OCI-LY7 (cell line): ENCODE data around the gene ADAM23. TPM values are rescaled to one million over a fixed set of nuclear protein-coding genes. Genes with fewer than 3 reads are reported as not detected.

ENCODE experiments used
- BruUV-seq: library from RNA; stranded (reverse); fragments of 400-500 nt; replicated peaks from 2 replicates; lab custom pipeline; 2021; lab: Mats Ljungman, UMichigan
- CTCF ChIA-PET: fragments of 300-600 bp; sonication (Branson Sonifier 250); formaldehyde crosslinking; loops from one replicate; lab custom pipeline; 2022; ENCODE audit warnings: antibody characterized with exemption; ENCODE audit not compliant: unreplicated experiment; lab: Charles Lee
- POLR2A ChIA-PET: fragments of 300-600 bp; sonication (Branson Sonifier 250); formaldehyde crosslinking; loops from one replicate; lab custom pipeline; 2022; ENCODE audit warnings: antibody characterized with exemption; lab: Charles Lee
- DNase-seq: peaks from one replicate; pipeline ENCODE4 v3.0.0-alpha.2; 2015; ENCODE audit warnings: low spot score
- H2AFZ ChIP-seq: fragments of 200-600 bp; sonication (generic), shearing (Covaris generic); 2 replicates; pipeline ENCODE4 v1.6.1; 2014; ENCODE audit warnings: mild to moderate bottlenecking, antibody characterized with exemption, low read length, moderate library complexity
- H3K27ac ChIP-seq: fragments of 200-600 bp; sonication (generic); 2 replicates; pipeline ENCODE4 v1.5.1; 2014; ENCODE audit warnings: mixed run types, low read depth, mild to moderate bottlenecking, moderate library complexity, low read length, inconsistent platforms; ENCODE audit not compliant: poor library complexity, severe bottlenecking
- H3K36me3 ChIP-seq: fragments of 200-600 bp; sonication (generic); 2 replicates; pipeline ENCODE4 v1.6.1; 2014; ENCODE audit warnings: mild to moderate bottlenecking, antibody characterized with exemption, low read length, moderate library complexity, mixed read lengths; ENCODE audit not compliant: insufficient read depth
- H3K4me1 ChIP-seq: fragments of 200-600 bp; sonication (generic); 2 replicates; pipeline ENCODE4 v1.5.1; 2014; ENCODE audit warnings: mild to moderate bottlenecking, low read length; ENCODE audit not compliant: insufficient read depth, poor library complexity, severe bottlenecking
- H3K4me2 ChIP-seq: fragments of 200-600 bp; sonication (generic); 2 replicates; pipeline ENCODE4 v1.6.1; 2014; ENCODE audit warnings: mild to moderate bottlenecking, low read length
- H3K4me3 ChIP-seq: fragments of 200-600 bp; sonication (generic); 2 replicates; pipeline ENCODE4 v1.5.1; 2014; ENCODE audit warnings: mild to moderate bottlenecking, low read depth, low read length; ENCODE audit not compliant: poor library complexity, severe bottlenecking
- H3K79me2 ChIP-seq: fragments of 200-600 bp; sonication (generic); 2 replicates; pipeline ENCODE4 v1.6.1; 2016; ENCODE audit warnings: low read depth, mild to moderate bottlenecking, low read length, moderate library complexity, mixed read lengths; ENCODE audit not compliant: insufficient read depth
- H3K9me2 ChIP-seq: fragments of 200-600 bp; sonication (generic); 2 replicates; pipeline ENCODE4 v1.6.1; 2016; ENCODE audit warnings: mild to moderate bottlenecking, low read length, mixed read lengths; ENCODE audit not compliant: insufficient read depth
- H3K9me3 ChIP-seq: fragments of 200-600 bp; sonication (generic); 2 replicates; pipeline ENCODE4 v1.6.1; 2014; ENCODE audit warnings: mild to moderate bottlenecking, mixed run types, low read length, mixed read lengths
- H4K20me1 ChIP-seq: fragments of 200-600 bp; sonication (generic); 2 replicates; pipeline ENCODE4 v1.6.1; 2014; ENCODE audit warnings: mild to moderate bottlenecking, antibody characterized with exemption, low read length, moderate library complexity, mixed read lengths; ENCODE audit not compliant: insufficient read depth
- EZH2phosphoT487 ChIP-seq: fragments of 200-600 bp; sonication (generic); IDR thresholded peaks from 2 replicates; pipeline ENCODE4 v1.6.1; 2018; ENCODE audit warnings: low read depth, borderline replicate concordance, mild to moderate bottlenecking, mixed run types, antibody characterized with exemption, low read length, moderate library complexity, mixed read lengths
- intact Hi-C: fragments of 100-400 bp; cut with micrococcal nuclease; formaldehyde crosslinking; loops from one replicate; pipeline ENCODE4 v1.10.0; 2022; ENCODE audit not compliant: unreplicated experiment
- total RNA-seq, 2 experiments: library from RNA; depleted of rRNA in 1 of 2; stranded (reverse); fragments of >200 nt in 1 of 2; shearing (Covaris generic) in 1 of 2; gene quantifications; 2 replicates each; pipeline ENCODE4 v1.2.3, GENCODE V29; 2014 to 2022
- TF ChIP-seq, protein P1 (sequence below): fragments of 200-600 bp; sonication (generic); conservative IDR thresholded peaks from 2 replicates; pipeline ENCODE4 v1.5.1; 2014; ENCODE audit warnings: mild to moderate bottlenecking, antibody characterized with exemption, low read length, moderate library complexity, mixed read lengths

The ADAM23 gene
- total RNA-seq, 2 experiments from 2014 or later: 0.53 TPM; not detected in 1

DNA sequence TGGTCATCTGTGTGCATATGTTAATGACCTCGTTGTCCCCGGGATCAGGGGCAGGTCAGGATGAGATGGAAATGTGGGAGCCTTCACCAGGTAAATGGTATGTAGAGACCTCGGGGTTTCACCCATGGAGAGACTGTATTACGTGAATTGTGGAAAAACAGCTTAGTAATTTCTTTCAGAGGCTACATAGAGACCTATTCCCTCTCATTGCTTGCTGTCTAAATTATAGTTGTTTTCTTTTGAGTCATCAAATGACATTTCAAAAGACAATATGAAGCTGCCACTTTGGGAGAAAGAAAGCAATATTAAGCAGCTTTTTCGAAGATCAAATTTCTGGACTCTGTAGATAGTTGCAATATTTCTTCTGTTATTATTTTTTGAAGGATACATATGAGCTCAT lies 20.4 kb downstream of the ADAM23 start:
- CTCF ChIA-PET: no interaction called here
- H3K9me3 ChIP-seq: no peaks in the 10 kb centered on the region
- TF ChIP-seq, protein P1, sequence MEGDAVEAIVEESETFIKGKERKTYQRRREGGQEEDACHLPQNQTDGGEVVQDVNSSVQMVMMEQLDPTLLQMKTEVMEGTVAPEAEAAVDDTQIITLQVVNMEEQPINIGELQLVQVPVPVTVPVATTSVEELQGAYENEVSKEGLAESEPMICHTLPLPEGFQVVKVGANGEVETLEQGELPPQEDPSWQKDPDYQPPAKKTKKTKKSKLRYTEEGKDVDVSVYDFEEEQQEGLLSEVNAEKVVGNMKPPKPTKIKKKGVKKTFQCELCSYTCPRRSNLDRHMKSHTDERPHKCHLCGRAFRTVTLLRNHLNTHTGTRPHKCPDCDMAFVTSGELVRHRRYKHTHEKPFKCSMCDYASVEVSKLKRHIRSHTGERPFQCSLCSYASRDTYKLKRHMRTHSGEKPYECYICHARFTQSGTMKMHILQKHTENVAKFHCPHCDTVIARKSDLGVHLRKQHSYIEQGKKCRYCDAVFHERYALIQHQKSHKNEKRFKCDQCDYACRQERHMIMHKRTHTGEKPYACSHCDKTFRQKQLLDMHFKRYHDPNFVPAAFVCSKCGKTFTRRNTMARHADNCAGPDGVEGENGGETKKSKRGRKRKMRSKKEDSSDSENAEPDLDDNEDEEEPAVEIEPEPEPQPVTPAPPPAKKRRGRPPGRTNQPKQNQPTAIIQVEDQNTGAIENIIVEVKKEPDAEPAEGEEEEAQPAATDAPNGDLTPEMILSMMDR: no peak
- TF ChIP-seq EZH2phosphoT487: no peak
- H3K36me3 ChIP-seq: no peaks in the 10 kb centered on the region
- H3K9me2 ChIP-seq: no peaks in the 10 kb centered on the region
- intact Hi-C loops: no loop called here
- no peak overlapping the region for H3K4me2 ChIP-seq
- H2AFZ ChIP-seq: no peak overlapping the region
- H4K20me1 ChIP-seq: no peaks in the 10 kb centered on the region
- no peaks in the 10 kb centered on the region for H3K4me1 ChIP-seq
- no peak overlapping the region for H3K4me3 ChIP-seq
- DNase-seq: no peak
- H3K27ac ChIP-seq: no peak overlapping the region
- H3K79me2 ChIP-seq: no peaks in the 10 kb centered on the region
- POLR2A ChIA-PET: interaction anchor here (0.5 to 0.8 kb wide), 3 partner anchors 10 to 303 kb away, joined by 3 to 4 read pairs (median 4); no protein-coding TSS in a partner anchor
- no TSS peak for BruUV-seq

DNA sequence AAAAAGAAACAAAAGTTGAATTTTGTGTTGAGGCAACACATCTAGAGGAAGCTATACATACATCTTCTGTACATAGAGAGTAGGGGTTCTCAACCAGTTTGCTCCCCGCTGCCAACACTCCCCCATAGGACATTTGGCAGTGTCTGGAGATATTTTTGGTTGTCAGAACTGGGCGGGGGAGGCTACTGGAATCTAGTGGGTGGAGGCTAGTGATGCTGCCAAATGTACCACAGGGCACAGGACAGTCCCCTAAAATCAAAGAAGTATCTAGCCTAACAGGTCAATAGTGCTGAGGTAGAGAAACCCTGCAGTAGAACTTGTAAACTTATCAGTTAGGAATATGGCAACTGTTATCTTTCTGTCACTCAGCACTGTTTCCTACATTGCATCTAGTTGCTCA lies 21.3 kb downstream of the ADAM23 start:
- POLR2A ChIA-PET: no interaction called here
- TF ChIP-seq, protein P1: no peak
- no peak for TF ChIP-seq EZH2phosphoT487
- no peaks in the 10 kb centered on the region for H4K20me1 ChIP-seq
- H3K4me2 ChIP-seq: no peak overlapping the region
- no peaks in the 10 kb centered on the region for H3K36me3 ChIP-seq
- BruUV-seq: no TSS peak
- H3K9me2 ChIP-seq: no peaks in the 10 kb centered on the region
- H3K4me1 ChIP-seq: no peaks in the 10 kb centered on the region
- intact Hi-C loops: no loop called here
- CTCF ChIA-PET: no interaction called here
- no peaks in the 10 kb centered on the region for H3K9me3 ChIP-seq
- H3K4me3 ChIP-seq: no peak overlapping the region
- DNase-seq: no peak
- H3K27ac ChIP-seq: no peak overlapping the region
- H2AFZ ChIP-seq: no peak overlapping the region
- H3K79me2 ChIP-seq: no peaks in the 10 kb centered on the region

DNA sequence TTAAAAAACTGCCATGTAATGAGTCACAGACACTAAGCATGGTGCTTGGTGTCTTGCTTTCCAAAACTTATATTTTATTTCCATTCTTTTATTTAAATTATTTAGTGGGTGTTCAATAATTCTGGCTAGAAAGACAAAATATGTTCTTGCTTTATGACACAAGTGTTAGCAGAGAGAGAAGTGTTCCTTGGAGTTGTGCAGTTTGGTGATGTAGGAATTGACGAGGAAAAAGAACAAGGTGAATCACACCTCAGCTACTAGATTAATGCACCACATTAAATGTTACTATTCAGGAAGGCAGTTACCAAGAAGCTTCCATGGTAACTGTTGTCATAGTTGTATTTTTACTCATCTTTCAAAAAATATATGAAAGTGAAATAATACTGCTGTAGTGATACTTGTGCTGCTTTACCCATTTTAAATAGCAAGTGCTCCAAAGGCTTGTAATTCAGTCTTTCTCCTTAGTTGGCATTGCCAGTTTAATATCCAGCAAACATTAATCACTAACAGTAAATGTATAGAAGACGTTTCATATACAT lies 28.3 kb downstream of the ADAM23 start:
- Histone ChIP-seq H3K36me3 (no peaks in the 10 kb centered on the region), H3K4me3 (no peak overlapping the region), H2AFZ (no peak overlapping the region), H3K4me1 (no peaks in the 10 kb centered on the region), H3K9me2 (no peaks in the 10 kb centered on the region), H3K27ac (no peak overlapping the region), H3K79me2 (no peaks in the 10 kb centered on the region), H4K20me1 (no peaks in the 10 kb centered on the region), H3K4me2 (no peak overlapping the region), H3K9me3 (no peaks in the 10 kb centered on the region)
- POLR2A ChIA-PET: interaction anchor here (1.3 kb wide), 1 partner anchor 162 kb away, joined by 4 read pairs; no protein-coding TSS in a partner anchor
- no peak for DNase-seq
- intact Hi-C loops: no loop called here
- CTCF ChIA-PET: no interaction called here
- no peak for TF ChIP-seq EZH2phosphoT487
- TF ChIP-seq, protein P1: no peak
- BruUV-seq: no TSS peak
